Body of pancreas (tissue), 4 donors: Measurements from ENCODE around the gene CD180. TPM values are rescaled to one million over a fixed set of nuclear protein-coding genes. Genes with fewer than 3 reads are reported as not detected.

ENCODE experiments used
- ATAC-seq: fragments of 150-250 bp; one replicate; pipeline ENCODE4 v1.9.1; 2016
- DNase-seq, 4 donors: peaks; one replicate each; pipeline ENCODE4 v3.0.0-alpha.2; 2019
- H3K27ac ChIP-seq, 4 donors: fragments of 200-600 bp; sonication (generic); 1 replicate in 3 of 4; 2 replicates in 1 of 4; pipeline versions ENCODE4 v1.5.1 to v1.6.1; 2016 to 2019; ENCODE audit warnings: mild to moderate bottlenecking in 1 of 4, mixed read lengths in 1 of 4, moderate library complexity in 1 of 4
- H3K27me3 ChIP-seq, 2 donors: fragments of 200-600 bp; sonication (generic); one replicate each; pipeline ENCODE4 v1.6.0; 2016; ENCODE audit warnings: mild to moderate bottlenecking in 1 of 2
- H3K36me3 ChIP-seq, 2 donors: fragments of 200-600 bp; sonication (generic); replicated peaks in 1 of 2; 2 replicates each; pipeline ENCODE4 v1.5.1; 2016; ENCODE audit warnings: low read depth in 2 of 2; ENCODE audit not compliant: insufficient read depth in 1 of 2
- H3K4me1 ChIP-seq: fragments of 200-600 bp; sonication (generic); one replicate; pipeline ENCODE4 v1.6.0; 2016
- H3K4me3 ChIP-seq, 2 donors: fragments of 200-600 bp; sonication (generic); 1 replicate in 1 of 2; 2 replicates in 1 of 2; pipeline ENCODE4 v1.5.1; 2016 to 2019
- H3K9me3 ChIP-seq, 3 donors: fragments of 200-600 bp; sonication (generic); 1 replicate in 2 of 3; 2 replicates in 1 of 3; pipeline ENCODE4 v1.5.1; 2016
- POLR2A ChIP-seq, 3 donors: fragments of 450-650 bp; IDR thresholded peaks; one replicate each; pipeline ENCODE4 v1.6.1; 2016; ENCODE audit warnings: antibody characterized with exemption in 3 of 3, mild to moderate bottlenecking in 2 of 3
- WGBS, 2 donors: methylation state at CpG; one replicate each; pipeline ENCODE4 v1.1.5; 2017; 5-methylcytosine and 5-hydroxymethylcytosine counted together
- intact Hi-C: fragments of 100-400 bp; cut with DNase I; formaldehyde crosslinking; loops from one replicate; pipeline ENCODE4 v1.15.1; 2023
- total RNA-seq, 2 donors: library from RNA; depleted of rRNA; stranded (reverse); fragments of >200 nt; gene quantifications; one replicate each; pipeline ENCODE4 v1.1.0, GENCODE V29; 2016
- TF ChIP-seq, protein P1 (sequence below), 7 experiments: fragments of 450-650 bp in 4 of 7; fragments of 200-600 bp in 3 of 7; sonication (generic) in 3 of 7; IDR thresholded peaks; one replicate each; pipeline ENCODE4 v1.5.1; 2016 to 2019; ENCODE audit warnings: antibody characterized with exemption in 7 of 7

Gene CD180
- total RNA-seq, 2 donors from 2014 or later = 0.26 TPM; not detected in 1

DNA sequence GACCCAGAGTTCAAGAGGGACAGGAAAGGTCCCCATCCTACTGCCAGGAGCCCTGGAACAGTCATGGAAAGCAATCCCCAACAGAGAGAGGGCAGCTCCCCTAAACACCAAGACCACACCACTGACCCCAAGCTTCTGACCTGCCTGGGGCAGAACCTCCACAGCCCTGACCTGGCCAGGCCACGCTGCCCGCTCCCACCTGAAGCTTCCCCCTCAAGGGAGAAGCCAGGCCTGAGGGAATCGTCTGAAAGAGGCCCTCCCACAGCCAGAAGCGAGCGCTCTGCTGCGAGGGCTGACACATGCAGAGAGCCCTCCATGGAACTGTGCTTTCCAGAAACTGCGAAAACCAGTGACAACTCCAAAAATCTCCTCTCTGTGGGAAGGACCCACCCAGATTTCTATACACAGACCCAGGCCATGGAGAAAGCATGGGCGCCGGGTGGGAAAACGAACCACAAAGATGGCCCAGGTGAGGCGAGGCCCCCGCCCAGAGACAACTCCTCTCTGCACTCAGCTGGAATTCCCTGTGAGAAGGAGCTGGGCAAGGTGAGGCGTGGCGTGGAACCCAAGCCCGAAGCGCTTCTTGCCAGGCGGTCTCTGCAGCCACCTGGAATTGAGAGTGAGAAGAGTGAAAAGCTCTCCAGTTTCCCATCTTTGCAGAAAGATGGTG lies 31.6 kb downstream of the CD180 start:
- H3K4me3 ChIP-seq = no peak overlapping the region
- no peak overlapping the region for H3K27ac ChIP-seq
- DNase-seq = no peak
- peaks cover 0 to 11% of the 10 kb centered on the region in 2 donors for H3K36me3 ChIP-seq
- peaks cover 21% of the 10 kb centered on the region for H3K4me1 ChIP-seq
- no peaks in the 10 kb centered on the region for H3K27me3 ChIP-seq
- no peaks in the 10 kb centered on the region for H3K9me3 ChIP-seq
- TF ChIP-seq, protein P1, sequence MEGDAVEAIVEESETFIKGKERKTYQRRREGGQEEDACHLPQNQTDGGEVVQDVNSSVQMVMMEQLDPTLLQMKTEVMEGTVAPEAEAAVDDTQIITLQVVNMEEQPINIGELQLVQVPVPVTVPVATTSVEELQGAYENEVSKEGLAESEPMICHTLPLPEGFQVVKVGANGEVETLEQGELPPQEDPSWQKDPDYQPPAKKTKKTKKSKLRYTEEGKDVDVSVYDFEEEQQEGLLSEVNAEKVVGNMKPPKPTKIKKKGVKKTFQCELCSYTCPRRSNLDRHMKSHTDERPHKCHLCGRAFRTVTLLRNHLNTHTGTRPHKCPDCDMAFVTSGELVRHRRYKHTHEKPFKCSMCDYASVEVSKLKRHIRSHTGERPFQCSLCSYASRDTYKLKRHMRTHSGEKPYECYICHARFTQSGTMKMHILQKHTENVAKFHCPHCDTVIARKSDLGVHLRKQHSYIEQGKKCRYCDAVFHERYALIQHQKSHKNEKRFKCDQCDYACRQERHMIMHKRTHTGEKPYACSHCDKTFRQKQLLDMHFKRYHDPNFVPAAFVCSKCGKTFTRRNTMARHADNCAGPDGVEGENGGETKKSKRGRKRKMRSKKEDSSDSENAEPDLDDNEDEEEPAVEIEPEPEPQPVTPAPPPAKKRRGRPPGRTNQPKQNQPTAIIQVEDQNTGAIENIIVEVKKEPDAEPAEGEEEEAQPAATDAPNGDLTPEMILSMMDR (IDR thresholded peaks at IDR 0.05) = no peak
- TF ChIP-seq POLR2A (IDR thresholded peaks at IDR 0.05) = no peak
- intact Hi-C loops = loop anchor here (5.0 kb wide), 1 partner anchor 37 kb away; no protein-coding TSS in a partner anchor
- no peak for ATAC-seq
- 95% methylated on average over 15 to 17 of the region's 17 CpGs for WGBS, 2 donors

DNA sequence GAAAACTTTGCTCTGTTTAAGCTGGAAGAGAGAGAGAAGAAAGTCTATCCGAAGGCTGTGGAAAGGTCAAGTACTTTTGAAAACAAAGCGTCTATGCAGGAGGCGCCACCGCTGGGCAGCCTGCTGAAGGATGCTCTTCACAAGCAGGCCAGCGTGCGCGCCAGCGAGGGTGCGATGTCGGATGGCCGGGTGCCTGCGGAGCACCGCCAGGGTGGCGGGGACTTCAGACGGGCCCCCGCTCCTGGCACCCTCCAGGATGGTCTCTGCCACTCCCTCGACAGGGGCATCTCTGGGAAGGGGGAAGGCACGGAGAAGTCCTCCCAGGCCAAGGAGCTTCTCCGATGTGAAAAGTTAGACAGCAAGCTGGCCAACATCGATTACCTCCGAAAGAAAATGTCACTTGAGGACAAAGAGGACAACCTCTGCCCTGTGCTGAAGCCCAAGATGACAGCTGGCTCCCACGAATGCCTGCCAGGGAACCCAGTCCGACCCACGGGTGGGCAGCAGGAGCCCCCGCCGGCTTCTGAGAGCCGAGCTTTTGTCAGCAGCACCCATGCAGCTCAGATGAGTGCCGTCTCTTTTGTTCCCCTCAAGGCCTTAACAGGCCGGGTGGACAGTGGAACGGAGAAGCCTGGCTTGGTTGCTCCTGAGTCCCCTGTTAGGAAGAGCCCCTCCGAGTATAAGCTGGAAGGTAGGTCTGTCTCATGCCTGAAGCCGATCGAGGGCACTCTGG lies 32.6 kb downstream of the CD180 start:
- Histone ChIP-seq H3K4me3 (no peak overlapping the region), H3K9me3 (no peaks in the 10 kb centered on the region), H3K4me1 (peaks cover 21% of the 10 kb centered on the region), H3K27me3 (no peaks in the 10 kb centered on the region), H3K27ac (no peak overlapping the region), H3K36me3 (peaks cover 0 to 11% of the 10 kb centered on the region in 2 donors)
- ATAC-seq (no peak), DNase-seq (no peak)
- TF ChIP-seq, protein P1 (IDR thresholded peaks at IDR 0.05) = no peak
- TF ChIP-seq POLR2A (IDR thresholded peaks at IDR 0.05) = no peak
- intact Hi-C loops = no loop called here
- 89 to 93% methylated on average over 27 to 28 of the region's 33 CpGs for WGBS, 2 donors

DNA sequence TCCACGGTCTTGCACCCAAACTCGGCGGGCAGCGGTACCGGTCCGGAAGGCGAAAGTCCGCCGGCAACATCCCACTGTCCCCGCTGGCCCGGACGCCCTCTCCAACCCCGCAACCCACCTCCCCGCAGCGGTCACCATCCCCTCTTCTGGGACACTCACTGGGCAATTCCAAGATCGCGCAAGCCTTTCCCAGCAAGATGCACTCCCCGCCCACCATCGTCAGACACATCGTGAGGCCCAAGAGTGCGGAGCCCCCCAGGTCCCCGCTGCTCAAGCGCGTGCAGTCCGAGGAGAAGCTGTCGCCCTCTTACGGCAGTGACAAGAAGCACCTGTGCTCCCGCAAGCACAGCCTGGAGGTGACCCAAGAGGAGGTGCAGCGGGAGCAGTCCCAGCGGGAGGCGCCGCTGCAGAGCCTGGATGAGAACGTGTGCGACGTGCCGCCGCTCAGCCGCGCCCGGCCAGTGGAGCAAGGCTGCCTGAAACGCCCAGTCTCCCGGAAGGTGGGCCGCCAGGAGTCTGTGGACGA lies 33.3 kb downstream of the CD180 start:
- WGBS, 2 donors = 98% methylated on average over 44 of the region's 44 CpGs
- no peak for DNase-seq
- no peak overlapping the region for H3K27ac ChIP-seq
- H3K4me1 ChIP-seq = peaks cover 21% of the 10 kb centered on the region
- peaks cover 0 to 11% of the 10 kb centered on the region in 2 donors for H3K36me3 ChIP-seq
- H3K4me3 ChIP-seq = no peak overlapping the region
- no peaks in the 10 kb centered on the region for H3K9me3 ChIP-seq
- intact Hi-C loops = no loop called here
- no peaks in the 10 kb centered on the region for H3K27me3 ChIP-seq
- ATAC-seq = no peak
- TF ChIP-seq POLR2A (IDR thresholded peaks at IDR 0.05) = no peak
- TF ChIP-seq, protein P1 (IDR thresholded peaks at IDR 0.05) = no peak

DNA sequence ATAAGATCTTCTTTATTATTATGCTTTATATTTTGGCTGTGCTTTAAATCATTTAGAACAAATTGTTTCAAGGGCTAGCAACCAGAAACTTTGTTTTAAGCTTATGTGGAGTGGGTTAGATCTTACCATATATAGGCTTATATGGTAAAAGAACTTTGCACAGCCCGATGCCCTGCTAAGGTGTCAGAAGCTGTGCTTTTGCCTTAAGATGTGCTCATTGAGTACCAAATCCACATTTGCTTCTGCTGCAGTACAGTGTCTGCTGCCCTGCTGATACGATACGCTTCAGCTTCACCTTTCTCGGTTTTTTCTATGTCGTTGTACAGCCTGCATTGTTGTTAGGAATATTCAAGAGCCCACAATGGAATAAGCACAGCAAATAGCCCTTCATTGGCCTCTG lies 34.8 kb downstream of the CD180 start:
- ATAC-seq = no peak
- DNase-seq = no peak
- H3K36me3 ChIP-seq = peaks cover 0 to 11% of the 10 kb centered on the region in 2 donors
- H3K27me3 ChIP-seq = no peaks in the 10 kb centered on the region
- intact Hi-C loops = no loop called here
- no peaks in the 10 kb centered on the region for H3K9me3 ChIP-seq
- H3K27ac ChIP-seq = no peak overlapping the region
- no peak overlapping the region for H3K4me3 ChIP-seq
- TF ChIP-seq, protein P1 (IDR thresholded peaks at IDR 0.05) = no peak
- no peak for TF ChIP-seq POLR2A (IDR thresholded peaks at IDR 0.05)
- H3K4me1 ChIP-seq = peaks cover 20% of the 10 kb centered on the region
- WGBS, 2 donors = 95 to 98% methylated on average over 5 of the region's 5 CpGs
